NCI-H2171 (cell line): ENCODE results near the gene PIK3R3.

Experiments
- DNase-seq: peaks from one replicate; lab custom pipeline; 2025; lab: John Stamatoyannopoulos, UW

PIK3R3 gene

GRCh38 chr1:46132529-46133180, at the start of gene PIK3R3:
Gene PIK3R3, minus strand, starts transcription at chr1:46132629. Its CDS starts 677 bp downstream, at chr1:46131952.
- DNase-seq, result peak; percentile 97

GRCh38 chr1:46181343-46182260, 49.2 kb upstream of the PIK3R3 start:
- DNase-seq, result peak; percentile 54

- DNase-seq, result peak; percentile 86
Measured at GRCh38 chr1:46180082-46180616, 47.7 kb upstream of the PIK3R3 start.

DNA sequence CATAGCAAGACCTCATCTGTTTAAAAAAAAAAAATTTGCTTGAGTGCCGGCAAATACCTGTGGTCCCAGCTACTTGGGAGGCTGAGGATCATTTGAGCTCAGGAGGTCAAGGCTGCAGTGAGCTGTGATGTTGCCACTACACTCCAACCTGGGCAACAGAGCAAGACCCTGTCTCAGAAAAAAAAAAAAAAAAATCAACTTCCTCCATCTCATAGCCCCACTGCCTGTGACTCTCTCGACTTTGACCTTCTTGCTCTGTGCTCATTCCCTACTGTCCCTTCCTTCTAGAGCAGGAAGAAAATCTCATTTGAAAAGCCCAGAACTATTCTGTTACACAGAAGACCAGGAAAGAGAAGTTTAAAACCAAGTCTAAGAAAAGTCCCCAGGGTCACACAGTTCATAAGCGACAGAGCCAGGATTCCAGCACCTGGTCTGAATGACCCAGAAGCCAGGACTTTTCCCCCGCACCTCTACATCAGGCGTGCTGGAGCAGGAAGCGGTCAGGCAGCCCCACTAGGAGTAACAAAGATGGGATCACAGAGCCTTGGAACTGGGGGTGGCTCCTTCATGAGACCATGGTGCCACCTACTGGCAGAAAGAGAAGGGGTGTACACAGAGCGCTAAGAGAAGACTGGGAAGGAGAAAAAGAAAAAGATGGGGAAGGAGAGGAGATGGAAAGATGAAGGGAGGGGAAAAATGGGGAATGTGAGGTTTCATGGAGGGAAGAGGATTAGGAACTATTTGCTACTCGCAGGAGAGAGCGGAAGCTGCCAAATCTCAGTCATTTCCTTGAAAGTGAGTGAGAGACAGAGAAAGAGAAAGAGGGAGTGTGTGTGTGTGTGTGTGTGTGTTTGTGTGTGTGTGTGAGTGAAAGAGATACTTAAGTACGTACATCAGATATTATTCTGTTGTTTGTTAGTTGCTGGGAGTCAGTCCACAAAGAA, 47.0 kb upstream of the PIK3R3 start:
- DNase-seq, result peak; percentile 82

- no peak for DNase-seq
Measured at GRCh38 chr1:46176211-46176865, 43.9 kb upstream of the PIK3R3 start, which contains the start of gene P3R3URF. Gene P3R3URF, minus strand, starts transcription at chr1:46176488. Its CDS starts 17 bp downstream, at chr1:46176471.

GRCh38 chr1:46175243-46175642, 42.8 kb upstream of the PIK3R3 start:
- no peak for DNase-seq

DNA sequence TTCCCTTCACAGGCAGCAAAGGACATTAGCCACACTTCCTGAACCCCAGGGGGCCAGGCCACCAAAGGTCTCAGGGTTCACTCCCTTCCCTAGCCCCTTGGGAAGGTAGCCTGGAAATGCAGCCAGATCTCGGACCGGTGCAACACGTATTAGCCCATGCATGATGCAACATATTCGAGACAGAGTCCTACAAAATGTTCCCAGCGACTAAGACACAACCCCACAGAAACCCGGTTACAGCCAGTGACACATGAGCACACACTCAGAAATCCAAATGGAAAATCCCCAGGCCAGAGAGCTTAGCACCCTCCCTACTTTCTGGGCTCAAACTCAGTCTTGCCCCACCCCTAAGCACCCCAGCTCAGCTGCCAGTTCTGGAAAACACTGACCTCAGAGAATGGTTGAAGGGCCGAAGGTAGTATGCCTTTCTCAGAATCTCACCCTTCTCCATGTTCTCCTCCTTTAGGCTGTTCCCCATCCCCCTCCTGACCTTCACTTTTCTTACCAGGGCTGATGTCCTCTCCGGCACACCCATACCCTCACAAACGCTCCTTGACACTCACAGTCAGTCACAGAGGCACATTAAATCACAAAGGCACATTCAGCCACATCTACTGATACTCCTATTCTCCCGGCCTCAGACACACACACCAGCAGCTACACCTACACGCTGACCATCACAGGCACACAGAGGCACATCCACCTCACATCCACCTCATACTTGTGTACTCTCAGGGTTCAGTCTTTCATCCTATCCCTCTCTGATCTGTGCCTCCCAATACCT, 42.2 kb upstream of the PIK3R3 start, which contains the start of gene TSPAN1:
TSS of gene TSPAN1 (plus strand) at position 640 of the 784 bp plus-strand sequence. CDS start 6,021 bp downstream, outside the sequence.
- no peak for DNase-seq

- DNase-seq, result peak; percentile 17
Measured at GRCh38 chr1:46173361-46173856, 41.0 kb upstream of the PIK3R3 start.

GRCh38 chr1:46172321-46172720, 39.9 kb upstream of the PIK3R3 start:
- DNase-seq, result no peak

GRCh38 chr1:46171871-46172270, 39.4 kb upstream of the PIK3R3 start:
- DNase-seq, result no peak

DNA sequence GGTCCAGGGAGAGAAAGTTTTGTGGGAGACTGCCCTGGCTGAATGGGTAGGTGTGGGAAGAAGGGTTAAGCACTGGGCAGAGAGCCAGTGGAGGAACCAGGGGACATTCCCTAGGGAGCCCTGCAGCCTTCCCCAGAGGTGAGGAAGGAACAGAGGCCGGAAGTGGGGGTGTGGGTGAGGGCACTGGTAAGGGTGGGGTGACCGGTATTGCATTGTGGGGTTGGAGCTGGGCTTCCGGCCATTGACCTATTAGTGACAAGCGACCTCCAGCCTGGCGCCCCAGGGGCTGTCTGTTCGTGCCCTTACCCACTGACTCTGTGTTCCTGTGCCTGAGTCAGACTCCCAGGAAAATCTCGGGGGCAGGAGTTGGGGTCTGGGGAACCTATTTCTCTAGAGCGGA, 38.9 kb upstream of the PIK3R3 start:
- DNase-seq, result no peak

GRCh38 chr1:46169811-46170454, 37.5 kb upstream of the PIK3R3 start:
- no peak for DNase-seq

GRCh38 chr1:46168477-46168876, 36.0 kb upstream of the PIK3R3 start:
- DNase-seq, result no peak

DNA sequence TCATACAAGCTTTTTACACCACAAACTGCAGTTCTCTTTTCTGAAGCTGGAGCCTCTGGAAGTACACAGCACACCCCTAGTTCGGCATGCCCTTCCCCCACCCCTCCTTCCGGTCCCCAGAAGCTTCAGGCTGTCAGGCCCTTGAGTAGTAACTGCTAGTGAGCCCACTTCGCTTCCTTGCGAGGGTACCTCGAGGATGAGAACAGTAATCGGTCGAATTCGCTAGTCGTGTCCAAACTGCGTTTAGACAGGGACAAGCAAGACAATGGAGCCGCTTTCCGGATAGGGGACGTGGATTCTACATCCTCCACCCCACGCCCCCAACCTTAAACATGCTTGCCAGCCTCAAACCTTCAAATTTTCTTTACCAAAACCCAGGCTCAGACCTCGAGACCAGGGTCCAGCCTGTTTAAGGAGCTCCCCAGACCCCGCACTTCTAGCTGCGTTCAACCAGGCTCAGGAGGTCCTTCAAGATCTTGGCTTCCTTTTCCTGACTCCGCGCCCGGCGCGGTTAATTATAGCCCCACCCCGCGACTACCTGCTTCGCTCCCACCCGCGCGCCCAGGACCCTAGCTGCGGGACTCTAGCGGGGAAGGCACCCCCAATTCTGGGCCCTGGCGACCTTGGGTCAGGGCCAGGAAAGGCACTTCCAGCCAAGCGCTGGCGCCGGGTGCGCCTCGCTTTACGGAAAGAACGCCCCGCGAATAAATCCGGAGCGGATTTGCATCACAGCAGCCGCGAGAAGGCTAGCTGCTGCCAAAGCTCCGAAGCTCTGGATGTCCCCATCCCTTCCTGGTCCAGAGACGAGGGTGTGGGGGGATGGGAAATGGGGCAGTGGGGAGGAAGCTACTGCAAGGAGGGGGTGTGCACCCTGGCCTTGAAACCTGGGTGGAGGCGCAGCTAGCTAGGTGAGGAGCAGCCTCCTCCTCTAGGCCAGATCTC, 34.4 kb upstream of the PIK3R3 start:
- no peak for DNase-seq

GRCh38 chr1:46160212-46160611, 27.8 kb upstream of the PIK3R3 start:
- no peak for DNase-seq

DNA sequence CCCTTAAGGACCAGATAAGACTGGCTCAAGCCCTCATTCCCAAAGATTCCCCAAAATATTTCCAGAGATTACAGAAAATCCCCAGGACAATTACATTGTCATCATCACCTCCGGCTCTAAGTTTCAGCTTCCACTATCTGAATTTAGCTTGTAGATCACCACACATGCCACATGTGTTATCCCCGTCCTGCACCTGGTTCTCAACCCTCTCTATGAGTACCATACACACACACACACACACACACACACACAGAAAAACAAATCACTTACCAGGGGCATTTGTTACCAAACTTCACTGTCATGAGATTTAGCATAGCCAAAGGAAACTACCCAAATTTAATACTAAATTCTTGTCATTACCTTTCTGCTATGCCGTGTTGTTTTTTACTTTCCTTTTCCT, 27.1 kb upstream of the PIK3R3 start:
- DNase-seq, result no peak

DNA sequence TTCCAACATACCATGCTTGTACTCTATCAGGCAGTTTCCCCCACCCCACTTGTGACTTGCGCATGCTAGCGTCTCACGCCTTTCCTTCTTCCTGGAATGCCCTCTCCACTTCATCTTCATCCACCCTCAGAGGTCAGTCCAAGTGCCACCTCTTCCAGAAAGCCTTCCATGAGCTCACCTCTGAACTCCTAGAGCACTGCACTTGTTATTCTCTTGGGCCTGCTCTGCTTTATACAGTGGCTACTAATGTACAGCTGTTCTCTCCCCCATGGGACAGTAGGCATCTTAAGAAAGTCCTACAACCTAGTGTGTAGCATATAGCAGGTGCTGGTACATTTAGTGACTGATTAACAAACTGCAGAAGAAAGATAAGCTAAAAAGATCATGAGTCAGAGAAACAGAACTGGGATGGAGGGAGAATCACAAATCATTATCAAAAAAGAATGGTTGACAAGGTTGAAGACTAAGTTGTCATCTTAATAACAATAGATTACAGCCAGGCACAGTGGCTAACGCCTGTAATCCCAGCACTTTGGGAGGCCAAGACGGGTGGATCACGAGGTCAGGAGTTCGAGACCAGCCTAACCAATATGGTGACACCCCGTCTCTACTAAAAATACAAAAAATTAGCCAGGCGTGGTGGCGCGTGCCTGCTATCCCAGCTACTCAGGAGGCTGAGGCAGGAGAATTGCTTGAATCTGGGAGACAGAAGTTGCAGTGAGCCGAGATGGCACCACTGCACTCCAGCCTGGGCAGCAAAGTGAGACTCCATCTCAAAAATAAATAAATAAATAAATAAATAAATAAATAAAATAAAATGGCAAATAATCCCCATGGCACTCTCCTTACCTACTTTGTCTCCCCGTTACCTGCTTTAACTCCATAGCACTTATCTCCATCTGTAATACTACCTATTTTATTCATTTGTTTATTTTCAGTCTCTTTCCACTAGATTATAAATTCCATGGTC, 26.2 kb upstream of the PIK3R3 start:
- DNase-seq, result no peak
